Measurements from ENCODE around the gene CHN1.

GRCh38 chr2:174829550-174829949 lies 175.6 kb downstream of the CHN1 start:
- TF ChIP-seq POLR2A (IDR thresholded peaks at IDR 0.05) (no peak), CTCF (IDR thresholded peaks at IDR 0.05) (no peak)

All from testis (tissue), 2 donors.